HG03442 (cell line): ENCODE measurements around the gene TRMT44.
"Not testable (repeated sequence)": the region's sequence is repeated elsewhere in the genome, so short reads cannot be mapped to it uniquely, and the experiment has no call there.

Experiments used
- ATAC-seq: cut with Tn5 transposase; IDR thresholded peaks from one replicate; pipeline ENCODE4 v1.9.1; 2021; ENCODE audit warnings: mild to moderate bottlenecking, moderate library complexity; ENCODE audit not compliant: unreplicated experiment

The TRMT44 gene

DNA sequence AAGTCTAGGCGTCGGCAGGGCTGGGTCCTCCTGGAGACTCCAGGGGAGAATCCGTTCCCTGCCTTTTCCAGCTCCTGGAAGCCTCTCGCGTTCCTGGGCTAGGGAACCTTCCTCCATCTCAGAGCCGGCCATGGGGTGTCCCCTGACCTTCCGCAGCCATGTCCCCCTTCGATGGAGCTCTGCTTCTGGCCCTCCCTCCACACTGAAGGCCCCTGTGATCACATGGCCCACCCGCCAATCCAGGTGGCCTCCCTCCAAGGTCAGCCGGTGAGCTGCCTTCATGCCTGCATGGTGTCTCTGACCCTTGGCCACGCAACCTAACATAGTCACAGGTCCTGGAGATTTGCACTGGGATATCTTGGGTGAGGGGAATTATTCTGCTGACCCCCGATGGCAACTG is 69.6 kb downstream of the TRMT44 start:
- ATAC-seq = no peak

DNA sequence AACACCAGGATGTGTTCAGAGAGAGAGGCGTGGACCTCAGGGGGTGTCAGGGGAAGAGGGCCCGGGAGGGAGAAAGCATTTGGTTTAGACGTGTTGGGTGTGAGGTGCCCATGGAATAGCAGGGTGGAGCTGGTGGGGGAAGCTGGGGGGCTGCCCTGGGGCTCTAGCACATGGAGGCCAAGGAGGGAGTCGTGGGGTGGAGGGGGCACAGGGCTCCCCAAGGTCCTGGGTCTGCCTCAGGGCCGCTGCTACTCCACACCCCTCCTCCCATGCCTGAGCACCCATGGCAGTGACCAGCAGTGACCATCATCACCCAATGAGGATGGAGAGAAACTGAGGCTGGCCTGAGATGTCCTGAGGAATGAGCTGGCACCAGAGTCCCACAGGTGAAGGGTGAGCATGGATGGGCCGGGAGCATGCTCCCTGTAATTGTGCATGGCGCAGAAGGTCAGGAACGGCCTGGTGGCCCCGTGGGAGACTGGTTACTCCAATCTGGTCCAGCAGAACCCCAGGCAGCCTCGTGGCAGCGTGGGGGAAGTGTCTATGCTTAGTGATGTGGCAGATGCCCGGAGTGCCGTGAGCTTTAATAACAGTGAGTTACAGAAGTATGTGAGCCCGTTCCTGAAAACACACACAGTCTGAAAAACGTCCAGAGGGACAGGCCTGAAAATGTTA is 70.2 kb downstream of the TRMT44 start:
- ATAC-seq = no peak

- no peak for ATAC-seq
These were observed 71.9 kb downstream of the TRMT44 start for GRCh38 chr4:8512510-8512909.

DNA sequence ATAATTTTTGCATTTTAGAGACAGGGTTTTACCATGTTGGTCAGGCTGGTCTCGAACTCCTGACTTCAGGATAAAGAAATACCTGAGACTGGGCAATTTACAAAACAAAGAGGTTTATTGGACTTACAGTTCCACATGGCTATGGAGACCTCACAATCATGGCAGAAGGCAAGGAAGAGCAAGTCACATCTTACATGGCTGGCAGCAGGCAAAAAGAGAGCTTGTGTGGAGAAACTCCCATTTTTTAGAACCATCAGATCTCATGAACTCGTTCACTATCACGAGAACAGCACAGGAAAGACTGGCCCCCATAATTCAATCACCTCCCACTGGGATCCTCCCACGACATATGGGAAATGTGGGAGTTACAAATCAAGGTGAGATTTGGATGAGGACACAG is 72.5 kb downstream of the TRMT44 start:
- not testable (repeated sequence) for ATAC-seq

GRCh38 chr4:8513931-8514330 is 73.4 kb downstream of the TRMT44 start:
- ATAC-seq = no peak

DNA sequence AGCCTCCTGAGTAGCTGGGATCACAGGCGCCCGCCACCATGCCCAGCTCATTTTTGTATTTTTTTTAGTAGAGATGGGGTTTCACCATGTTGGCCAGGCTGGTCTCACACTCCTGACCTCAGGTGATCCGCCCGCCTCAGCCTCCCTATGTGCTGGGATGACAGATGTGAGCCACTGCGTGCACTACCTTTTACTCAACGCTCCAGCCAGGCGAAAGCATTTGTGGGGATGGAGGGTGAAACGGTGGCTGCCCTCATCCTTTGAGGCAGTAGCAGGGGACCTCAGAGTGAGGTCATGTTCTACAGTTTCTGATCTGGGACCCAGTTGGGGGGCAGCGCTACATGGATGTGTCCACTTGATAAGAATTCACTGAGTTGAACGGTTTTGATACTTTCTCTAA is 73.8 kb downstream of the TRMT44 start:
- ATAC-seq = no peak

DNA sequence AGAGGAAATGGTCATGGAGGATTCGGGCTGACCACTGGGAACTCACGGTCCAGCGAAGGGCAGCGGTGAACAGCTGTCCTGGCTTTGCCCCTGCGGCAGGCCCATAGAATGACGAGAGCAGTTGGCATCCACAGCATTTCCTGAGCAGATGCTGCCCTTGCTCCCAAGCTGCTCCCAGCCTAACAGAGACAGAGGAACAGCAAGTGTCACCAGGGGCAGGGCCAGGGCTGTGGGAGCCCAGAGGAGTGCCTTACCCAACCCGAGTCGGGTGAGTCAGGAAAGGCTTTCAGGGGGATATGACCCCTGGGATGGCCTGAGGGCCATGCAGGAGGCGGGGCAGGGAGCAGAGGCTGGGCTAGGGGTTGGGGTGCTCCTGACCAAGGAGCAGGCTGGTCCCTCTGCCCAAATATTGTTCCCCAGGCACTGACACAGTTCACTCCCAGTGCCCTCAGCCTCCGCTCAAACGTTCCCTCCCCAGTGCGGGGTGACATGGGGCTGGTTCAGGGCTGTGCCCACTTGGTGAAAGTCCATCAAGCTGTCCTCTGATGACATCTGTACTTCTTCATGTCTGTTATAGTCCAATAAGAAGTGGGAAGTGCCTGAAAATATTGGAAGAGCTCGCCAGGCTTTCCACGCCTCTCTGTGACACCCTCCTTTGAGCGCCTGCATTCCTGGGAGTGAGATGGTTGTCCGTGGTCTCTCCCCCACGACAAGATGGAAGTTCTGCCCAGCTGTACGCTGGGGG is 74.9 kb downstream of the TRMT44 start:
- ATAC-seq = no peak

DNA sequence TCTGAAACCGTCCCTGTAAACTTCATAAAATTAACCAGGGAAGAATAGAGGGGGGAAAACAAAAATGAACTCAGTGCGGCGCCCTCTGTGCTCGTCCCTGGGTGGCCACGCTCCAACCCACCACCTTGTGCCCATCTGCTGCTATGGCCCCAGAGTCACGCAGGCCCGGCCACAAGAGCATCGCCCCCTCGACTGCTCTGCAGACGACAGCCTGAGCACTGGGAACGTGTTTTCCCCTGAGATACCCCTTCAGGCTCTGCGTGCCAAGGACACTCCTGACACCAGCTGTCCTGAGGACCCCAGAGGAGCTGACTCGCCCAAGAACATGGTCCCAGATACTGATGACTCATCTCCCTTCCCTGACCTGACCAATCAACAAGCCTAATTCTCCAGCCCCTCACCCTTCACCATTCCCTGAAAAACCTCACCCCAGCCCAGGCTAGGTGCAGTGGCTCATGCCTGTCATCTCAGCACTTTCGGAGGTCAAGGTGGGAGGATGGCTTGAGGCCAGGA is 75.5 kb downstream of the TRMT44 start:
- no peak for ATAC-seq

GRCh38 chr4:8516996-8517550 is 76.5 kb downstream of the TRMT44 start:
- ATAC-seq = no peak

GRCh38 chr4:8517946-8518345 is 77.4 kb downstream of the TRMT44 start:
- no peak for ATAC-seq

- ATAC-seq = no peak
These were observed 81.9 kb downstream of the TRMT44 start for GRCh38 chr4:8522160-8523120.

DNA sequence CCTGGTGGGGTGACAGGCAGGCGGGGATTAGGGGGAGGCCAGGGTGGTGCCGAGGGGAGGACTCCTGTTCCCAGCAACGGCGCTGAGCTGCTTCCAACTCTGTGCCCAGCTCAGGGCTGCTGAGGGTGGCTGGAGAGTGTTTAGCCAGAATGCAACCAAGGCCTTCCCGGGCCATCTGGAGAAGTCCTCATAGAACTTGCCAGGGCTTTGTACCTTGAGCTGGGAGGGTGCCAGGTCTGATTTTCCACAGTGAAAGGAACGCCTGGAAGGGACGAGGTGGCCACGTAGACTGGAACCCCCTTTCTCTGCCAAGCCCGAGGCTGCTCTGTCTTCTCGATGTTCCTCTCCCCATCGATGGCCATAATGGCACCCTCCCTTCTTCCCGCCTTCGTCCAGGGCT is 82.6 kb downstream of the TRMT44 start:
- ATAC-seq = no peak

GRCh38 chr4:8523766-8524165 is 83.2 kb downstream of the TRMT44 start:
- no peak for ATAC-seq

- no peak for ATAC-seq
These were observed 84.2 kb downstream of the TRMT44 start for GRCh38 chr4:8524595-8525382.

DNA sequence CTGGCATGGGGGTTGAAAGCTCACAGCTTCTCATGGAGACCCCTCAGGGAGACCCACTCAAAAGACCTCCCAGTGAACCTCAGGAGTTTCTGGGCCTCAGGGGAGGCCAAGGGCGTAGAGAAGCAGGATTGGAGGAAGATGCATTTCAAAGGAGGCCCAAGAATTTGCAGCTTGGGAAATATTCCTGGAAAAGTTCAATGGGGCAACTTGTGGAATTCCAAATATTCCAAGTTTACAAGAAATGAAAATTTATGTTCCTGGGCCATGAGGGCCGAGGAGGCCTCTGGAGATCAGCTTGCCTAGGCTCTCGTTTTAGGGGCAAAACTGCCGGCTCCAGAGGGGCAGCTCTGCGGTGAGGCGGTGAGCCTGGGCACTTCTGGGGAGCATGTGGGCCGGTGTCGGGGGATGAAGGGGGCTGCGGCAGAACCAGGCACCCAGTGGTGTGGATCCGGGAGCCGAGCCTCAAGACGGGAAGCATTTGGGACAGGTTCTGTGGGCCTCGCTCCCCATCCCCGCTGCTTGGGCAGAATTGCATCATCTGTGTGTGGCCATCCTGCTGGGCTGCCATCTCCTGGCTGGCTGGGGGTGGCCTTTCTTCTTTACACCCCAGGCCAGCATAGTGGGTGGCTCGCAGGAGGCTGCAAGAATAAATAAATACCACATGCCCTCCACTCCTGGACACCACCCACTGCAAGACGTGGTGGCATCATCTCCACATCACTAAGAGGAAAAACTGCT is 85.0 kb downstream of the TRMT44 start:
- no peak for ATAC-seq
